ENCODE measurements around the gene CCDC144A.
A peak's percentile ranks its signal among the peaks of the same experiment; 100 is the strongest.
"Not testable (repeated sequence)": the region's sequence is repeated elsewhere in the genome, so short reads cannot be mapped to it uniquely, and the experiment has no call there.

The CCDC144A gene

DNA sequence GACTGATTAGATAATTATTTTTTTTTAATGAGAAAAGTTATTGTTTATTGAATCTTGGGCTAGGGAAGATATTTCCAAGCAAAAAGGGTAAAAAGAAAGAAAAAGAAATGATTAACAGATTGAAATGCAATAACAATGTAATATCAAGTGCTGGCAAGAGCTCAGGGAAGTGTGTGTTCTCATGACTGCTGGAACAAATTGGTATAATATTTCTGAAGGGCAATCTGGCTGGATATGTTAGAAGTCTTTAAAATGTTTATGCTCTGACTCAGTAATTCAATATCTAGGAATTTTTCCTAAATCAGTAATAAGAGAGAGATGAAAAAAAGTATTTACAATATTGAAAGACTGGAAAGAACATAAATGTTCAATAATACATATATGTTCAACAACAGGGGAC, 28.8 kb upstream of the CCDC144A start:
- Histone ChIP-seq H3K56ac (ENCODE audit: low read length) (no peak overlapping the region), H2AK5ac (ENCODE audit: low read length) (no peak overlapping the region), H3K4me2 (ENCODE audit: low read length) (no peak overlapping the region), H3K18ac (ENCODE audit: low read length) (no peak overlapping the region), H2BK120ac (ENCODE audit: low read depth, low read length) (no peak overlapping the region), H4K5ac (ENCODE audit: low read length) (no peak overlapping the region), H3K79me2 (ENCODE audit: control insufficient read depth, insufficient read depth, low read length) (no peaks in the 10 kb centered on the region), H3K4ac (ENCODE audit: low read depth, low read length) (no peak overlapping the region), H2BK5ac (ENCODE audit: low read length) (no peak overlapping the region), H3K4me3 (ENCODE audit: low read length) (no peak overlapping the region), H3K27ac (ENCODE audit: low read depth, low read length) (no peak overlapping the region), H2BK15ac (replicated peaks; ENCODE audit: low read depth) (no peak overlapping the region), H3K4me1 (ENCODE audit: control insufficient read depth, low read depth, low read length) (no peaks in the 10 kb centered on the region), H3K23ac (ENCODE audit: low read length) (no peak overlapping the region), H3K79me1 (ENCODE audit: low read length) (no peaks in the 10 kb centered on the region), H4K8ac (ENCODE audit: low read depth, low read length) (no peak overlapping the region), H3K36me3 (ENCODE audit: control insufficient read depth, insufficient read depth, low read length) (no peaks in the 10 kb centered on the region), H3K9ac (ENCODE audit: low read length) (no peak overlapping the region), H3K27me3 (ENCODE audit: insufficient read depth, low read length, poor library complexity) (no peaks in the 10 kb centered on the region)
- DNase-seq, result no peak

DNA sequence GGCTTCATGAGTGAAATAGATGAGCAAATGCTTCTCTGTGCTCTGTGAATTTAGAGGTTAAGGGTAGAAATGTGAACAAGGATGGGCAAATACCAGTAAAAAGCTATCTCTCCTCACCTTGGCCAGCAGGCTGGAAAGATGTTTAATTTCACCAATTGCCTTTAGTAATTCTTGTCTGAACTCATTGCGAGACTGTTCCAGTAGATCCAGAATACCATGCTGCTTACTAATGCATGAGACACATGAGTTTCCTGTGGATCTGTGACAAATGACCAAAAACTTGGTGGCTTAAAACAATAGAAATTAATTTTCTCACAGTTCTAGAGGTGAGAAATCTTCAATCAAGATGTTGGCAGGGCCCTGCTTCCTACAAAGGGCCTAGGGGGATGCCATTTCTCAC, 27.1 kb upstream of the CCDC144A start:
- WGBS (ENCODE audit: extremely low coverage, insufficient coverage, low lambda C conversion rate), result no CpG with 5 or more reads among the region's 1 CpG
- H3K27ac ChIP-seq (ENCODE audit: low read depth, low read length), result no peak overlapping the region
- no peak overlapping the region for H4K5ac ChIP-seq (ENCODE audit: low read length)
- no peaks in the 10 kb centered on the region for H3K79me1 ChIP-seq (ENCODE audit: low read length)
- H2BK15ac ChIP-seq (replicated peaks; ENCODE audit: low read depth), result no peak overlapping the region
- DNase-seq, result no peak
- no peak overlapping the region for H3K4ac ChIP-seq (ENCODE audit: low read depth, low read length)
- H3K18ac ChIP-seq (ENCODE audit: low read length), result no peak overlapping the region
- H4K8ac ChIP-seq (ENCODE audit: low read depth, low read length), result no peak overlapping the region
- no peak overlapping the region for H2BK5ac ChIP-seq (ENCODE audit: low read length)
- no peaks in the 10 kb centered on the region for H3K36me3 ChIP-seq (ENCODE audit: control insufficient read depth, insufficient read depth, low read length)
- no peak overlapping the region for H3K9ac ChIP-seq (ENCODE audit: low read length)
- no peak overlapping the region for H3K4me3 ChIP-seq (ENCODE audit: low read length)
- no peak overlapping the region for H2BK120ac ChIP-seq (ENCODE audit: low read depth, low read length)
- no peak overlapping the region for H3K23ac ChIP-seq (ENCODE audit: low read length)
- no peak overlapping the region for H3K4me2 ChIP-seq (ENCODE audit: low read length)
- H3K4me1 ChIP-seq (ENCODE audit: control insufficient read depth, low read depth, low read length), result no peaks in the 10 kb centered on the region
- H3K27me3 ChIP-seq (ENCODE audit: insufficient read depth, low read length, poor library complexity), result no peaks in the 10 kb centered on the region
- H2AK5ac ChIP-seq (ENCODE audit: low read length), result no peak overlapping the region
- H3K56ac ChIP-seq (ENCODE audit: low read length), result no peak overlapping the region
- H3K79me2 ChIP-seq (ENCODE audit: control insufficient read depth, insufficient read depth, low read length), result no peaks in the 10 kb centered on the region

GRCh38 chr17:16666553-16666906, 23.5 kb upstream of the CCDC144A start:
- not testable (repeated sequence) for H3K9ac ChIP-seq (ENCODE audit: low read length); DNase-seq; H3K36me3 ChIP-seq (ENCODE audit: control insufficient read depth, insufficient read depth, low read length); H3K27me3 ChIP-seq (ENCODE audit: insufficient read depth, low read length, poor library complexity); H3K4me2 ChIP-seq (ENCODE audit: low read length); H3K4me1 ChIP-seq (ENCODE audit: control insufficient read depth, low read depth, low read length); H3K4me3 ChIP-seq (ENCODE audit: low read length); H4K8ac ChIP-seq (ENCODE audit: low read depth, low read length); H2BK5ac ChIP-seq (ENCODE audit: low read length); H4K5ac ChIP-seq (ENCODE audit: low read length); H3K4ac ChIP-seq (ENCODE audit: low read depth, low read length); H2BK15ac ChIP-seq (replicated peaks; ENCODE audit: low read depth); H3K79me2 ChIP-seq (ENCODE audit: control insufficient read depth, insufficient read depth, low read length); H2AK5ac ChIP-seq (ENCODE audit: low read length); H3K27ac ChIP-seq (ENCODE audit: low read depth, low read length); H2BK120ac ChIP-seq (ENCODE audit: low read depth, low read length); H3K56ac ChIP-seq (ENCODE audit: low read length); H3K18ac ChIP-seq (ENCODE audit: low read length); H3K23ac ChIP-seq (ENCODE audit: low read length); H3K79me1 ChIP-seq (ENCODE audit: low read length)
- WGBS (ENCODE audit: extremely low coverage, insufficient coverage, low lambda C conversion rate), result no CpG with 5 or more reads among the region's 24 CpGs

DNA sequence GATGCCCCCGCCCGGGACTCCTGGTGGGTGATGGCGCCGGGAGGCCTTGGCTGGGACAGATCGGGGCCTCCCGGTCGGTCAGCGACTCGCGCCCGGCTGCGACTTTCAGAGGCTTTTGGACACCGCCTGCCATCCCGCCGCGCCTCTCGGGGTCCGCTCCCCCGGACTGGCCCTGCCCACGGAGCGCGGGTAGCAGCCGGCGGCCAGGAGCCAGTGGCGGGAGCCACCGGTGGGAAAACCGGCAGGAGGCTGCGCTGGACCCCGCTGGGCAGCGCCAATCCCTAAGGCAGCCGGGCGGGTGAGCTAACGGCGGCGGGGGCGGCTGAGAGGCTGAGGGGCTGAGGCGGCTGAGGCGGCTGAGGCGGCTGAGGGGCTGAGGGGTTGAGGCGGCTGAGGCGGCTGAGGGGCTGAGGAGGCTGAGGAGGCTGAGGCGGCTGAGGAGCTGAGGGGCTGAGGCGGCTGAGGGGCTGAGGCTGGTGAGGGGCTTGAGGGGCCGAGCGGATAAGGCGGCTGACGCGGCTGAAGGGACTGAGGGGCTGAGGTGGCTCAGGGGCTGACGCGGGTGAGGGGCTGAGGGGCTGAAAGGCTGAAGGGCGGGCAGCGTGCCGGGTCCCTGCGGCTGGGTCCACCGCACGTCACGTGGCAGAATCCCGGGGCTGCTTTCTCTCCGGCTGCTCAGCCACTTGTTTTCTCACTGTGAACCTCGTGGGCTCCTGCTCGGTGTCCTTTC, 23.0 kb upstream of the CCDC144A start:
- no CpG with 5 or more reads among the region's 61 CpGs for WGBS (ENCODE audit: extremely low coverage, insufficient coverage, low lambda C conversion rate)
- H3K4me3 ChIP-seq (ENCODE audit: low read length); H3K18ac ChIP-seq (ENCODE audit: low read length); H3K79me2 ChIP-seq (ENCODE audit: control insufficient read depth, insufficient read depth, low read length); H3K4ac ChIP-seq (ENCODE audit: low read depth, low read length); H3K36me3 ChIP-seq (ENCODE audit: control insufficient read depth, insufficient read depth, low read length); H3K79me1 ChIP-seq (ENCODE audit: low read length); H4K8ac ChIP-seq (ENCODE audit: low read depth, low read length); H3K4me1 ChIP-seq (ENCODE audit: control insufficient read depth, low read depth, low read length); H2BK5ac ChIP-seq (ENCODE audit: low read length); H3K27me3 ChIP-seq (ENCODE audit: insufficient read depth, low read length, poor library complexity); H2BK120ac ChIP-seq (ENCODE audit: low read depth, low read length); H3K27ac ChIP-seq (ENCODE audit: low read depth, low read length); H2AK5ac ChIP-seq (ENCODE audit: low read length); H4K5ac ChIP-seq (ENCODE audit: low read length); H2BK15ac ChIP-seq (replicated peaks; ENCODE audit: low read depth); H3K23ac ChIP-seq (ENCODE audit: low read length): not testable (repeated sequence)
- Histone ChIP-seq H3K4me2 (ENCODE audit: low read length) (peak overlapping the region; percentile 42), H3K56ac (ENCODE audit: low read length) (peak overlapping the region; percentile 80), H3K9ac (ENCODE audit: low read length) (peak overlapping the region; percentile 49)
- peak; percentile 9 for DNase-seq

DNA sequence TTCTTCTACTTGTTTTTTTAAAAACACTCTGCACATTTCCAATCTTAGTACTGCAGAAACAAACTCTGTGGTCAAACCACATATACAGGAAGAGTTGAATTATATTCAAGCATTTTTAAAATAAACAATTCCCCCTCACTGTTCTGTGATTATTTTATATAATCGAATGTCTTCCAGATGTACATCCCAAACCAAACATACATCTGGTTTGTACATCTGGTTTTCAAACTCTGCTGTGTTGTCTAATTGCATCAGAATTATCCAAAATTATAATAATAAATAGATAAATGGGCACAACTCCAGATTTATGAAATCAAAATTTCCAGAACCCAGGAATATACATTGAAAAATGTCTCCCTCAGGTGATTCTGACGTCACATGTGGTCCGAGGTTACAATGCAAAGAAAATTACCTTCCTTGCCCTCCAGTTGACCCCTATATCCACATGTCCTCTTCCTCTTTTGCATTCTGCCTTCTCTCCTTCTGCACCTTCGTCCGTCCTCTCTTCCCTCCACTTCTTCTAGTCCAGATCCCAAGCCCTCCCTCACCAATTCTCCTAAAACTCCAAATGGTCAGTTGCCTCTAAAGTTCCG, 13.3 kb upstream of the CCDC144A start:
- H3K4me2 ChIP-seq (ENCODE audit: low read length), result no peak overlapping the region
- H3K27me3 ChIP-seq (ENCODE audit: insufficient read depth, low read length, poor library complexity), result no peaks in the 10 kb centered on the region
- no peak overlapping the region for H4K5ac ChIP-seq (ENCODE audit: low read length)
- DNase-seq, result no peak
- no peak overlapping the region for H3K4me3 ChIP-seq (ENCODE audit: low read length)
- no peaks in the 10 kb centered on the region for H3K79me2 ChIP-seq (ENCODE audit: control insufficient read depth, insufficient read depth, low read length)
- WGBS (ENCODE audit: extremely low coverage, insufficient coverage, low lambda C conversion rate), result no CpG with 5 or more reads among the region's 6 CpGs
- no peak overlapping the region for H2AK5ac ChIP-seq (ENCODE audit: low read length)
- no peak overlapping the region for H2BK15ac ChIP-seq (replicated peaks; ENCODE audit: low read depth)
- no peak overlapping the region for H3K23ac ChIP-seq (ENCODE audit: low read length)
- no peak overlapping the region for H3K56ac ChIP-seq (ENCODE audit: low read length)
- no peak overlapping the region for H3K9ac ChIP-seq (ENCODE audit: low read length)
- H3K18ac ChIP-seq (ENCODE audit: low read length), result no peak overlapping the region
- H3K4ac ChIP-seq (ENCODE audit: low read depth, low read length), result no peak overlapping the region
- no peaks in the 10 kb centered on the region for H3K79me1 ChIP-seq (ENCODE audit: low read length)
- H2BK5ac ChIP-seq (ENCODE audit: low read length), result no peak overlapping the region
- no peak overlapping the region for H3K27ac ChIP-seq (ENCODE audit: low read depth, low read length)
- no peak overlapping the region for H4K8ac ChIP-seq (ENCODE audit: low read depth, low read length)
- H3K4me1 ChIP-seq (ENCODE audit: control insufficient read depth, low read depth, low read length), result no peaks in the 10 kb centered on the region
- no peak overlapping the region for H2BK120ac ChIP-seq (ENCODE audit: low read depth, low read length)
- no peaks in the 10 kb centered on the region for H3K36me3 ChIP-seq (ENCODE audit: control insufficient read depth, insufficient read depth, low read length)
